GM19452 (cell line): ENCODE results near the gene FASLG.
"Not testable (repeated sequence)": the region's sequence is repeated elsewhere in the genome, so short reads cannot be mapped to it uniquely, and the experiment has no call there.

Source experiments
- ATAC-seq: cut with Tn5 transposase; IDR thresholded peaks from one replicate; pipeline ENCODE4 v1.9.1; 2021; ENCODE audit not compliant: unreplicated experiment

FASLG gene

GRCh38 chr1:172658871-172659453 lies at the start of gene FASLG:
TSS of gene FASLG (plus strand) at chr1:172659103. CDS start at chr1:172659202, 99 bp downstream.
- no peak for ATAC-seq

GRCh38 chr1:172609528-172609927 lies 49.4 kb upstream of the FASLG start:
- ATAC-seq = no peak

GRCh38 chr1:172612478-172612877 lies 46.4 kb upstream of the FASLG start:
- no peak for ATAC-seq

GRCh38 chr1:172613294-172613693 lies 45.6 kb upstream of the FASLG start:
- no peak for ATAC-seq

GRCh38 chr1:172616195-172616594 lies 42.7 kb upstream of the FASLG start:
- ATAC-seq = no peak

GRCh38 chr1:172616636-172617035 lies 42.3 kb upstream of the FASLG start:
- ATAC-seq = no peak

- ATAC-seq = not testable (repeated sequence)
Measured at GRCh38 chr1:172620603-172621002, 38.3 kb upstream of the FASLG start.

- ATAC-seq = no peak
Measured at GRCh38 chr1:172622541-172622940, 36.4 kb upstream of the FASLG start.

GRCh38 chr1:172623748-172624147 lies 35.2 kb upstream of the FASLG start:
- ATAC-seq = no peak

GRCh38 chr1:172626845-172627244 lies 32.1 kb upstream of the FASLG start:
- ATAC-seq = no peak

GRCh38 chr1:172627702-172628101 lies 31.2 kb upstream of the FASLG start:
- no peak for ATAC-seq

GRCh38 chr1:172628401-172628800 lies 30.5 kb upstream of the FASLG start:
- ATAC-seq = no peak

- ATAC-seq = no peak
Measured at GRCh38 chr1:172629170-172629569, 29.7 kb upstream of the FASLG start.

GRCh38 chr1:172629638-172630037 lies 29.3 kb upstream of the FASLG start:
- ATAC-seq = no peak

- ATAC-seq = no peak
Measured at GRCh38 chr1:172630056-172630818, 28.7 kb upstream of the FASLG start.

GRCh38 chr1:172630868-172631267 lies 28.0 kb upstream of the FASLG start:
- no peak for ATAC-seq

- ATAC-seq = no peak
Measured at GRCh38 chr1:172637522-172637921, 21.4 kb upstream of the FASLG start.

GRCh38 chr1:172638249-172638648 lies 20.7 kb upstream of the FASLG start:
- no peak for ATAC-seq

- ATAC-seq = peak; percentile 49
Measured at GRCh38 chr1:172638885-172639831, 19.7 kb upstream of the FASLG start.

GRCh38 chr1:172640111-172640510 lies 18.8 kb upstream of the FASLG start:
- no peak for ATAC-seq

GRCh38 chr1:172641492-172641891 lies 17.4 kb upstream of the FASLG start:
- ATAC-seq = no peak

- ATAC-seq = peak; percentile 5
Measured at GRCh38 chr1:172642970-172643369, 15.9 kb upstream of the FASLG start.
